SIG-M5 treated with dmso at 0.1 percent for 504 hours (cell line): ENCODE measurements around the gene MBOAT7.
A peak's percentile ranks its signal among the peaks of the same experiment; 100 is the strongest.
"Not testable (repeated sequence)": the region's sequence is repeated elsewhere in the genome, so short reads cannot be mapped to it uniquely, and the experiment has no call there.

ENCODE experiments used
- DNase-seq: peaks from one replicate; lab custom pipeline; 2025; ENCODE audit not compliant: unreplicated experiment; lab: John Stamatoyannopoulos, UW

Gene MBOAT7

GRCh38 chr19:54189735-54190502 lies 539 bp upstream of the MBOAT7 start:
- DNase-seq = peak; percentile 99

DNA sequence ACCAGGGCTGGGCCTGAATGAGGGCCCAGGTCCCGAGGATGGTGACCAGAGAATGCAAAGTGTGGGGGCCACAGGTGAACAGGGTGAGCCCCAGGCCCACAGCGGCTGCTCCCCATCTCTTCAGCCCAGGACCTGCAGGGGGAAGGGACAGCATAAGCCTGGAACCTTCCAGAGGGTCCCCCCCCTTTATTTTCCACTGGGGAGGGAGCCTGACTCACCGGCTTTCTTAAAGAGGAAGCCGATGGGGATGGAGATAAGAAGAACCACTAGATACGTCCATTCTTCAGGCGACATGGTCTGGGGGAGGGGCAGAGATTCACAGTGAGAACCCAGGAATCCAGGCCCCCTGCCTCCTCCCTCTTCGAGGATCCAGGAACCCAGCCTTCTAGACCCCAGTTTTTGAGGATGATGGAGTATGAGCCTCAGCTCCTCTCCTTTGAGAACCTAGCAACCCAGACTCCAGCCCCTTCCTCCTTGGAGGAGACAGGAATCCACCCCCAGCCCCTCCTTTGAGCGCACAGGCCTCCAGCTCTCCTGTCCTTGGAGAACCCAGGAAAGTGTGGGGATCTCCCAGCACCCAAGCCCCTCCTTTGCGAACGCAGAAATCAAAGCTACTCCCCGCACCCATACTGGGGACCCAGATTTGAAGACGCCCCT lies 1.0 kb downstream of the MBOAT7 start:
- DNase-seq = peak; percentile 85

DNA sequence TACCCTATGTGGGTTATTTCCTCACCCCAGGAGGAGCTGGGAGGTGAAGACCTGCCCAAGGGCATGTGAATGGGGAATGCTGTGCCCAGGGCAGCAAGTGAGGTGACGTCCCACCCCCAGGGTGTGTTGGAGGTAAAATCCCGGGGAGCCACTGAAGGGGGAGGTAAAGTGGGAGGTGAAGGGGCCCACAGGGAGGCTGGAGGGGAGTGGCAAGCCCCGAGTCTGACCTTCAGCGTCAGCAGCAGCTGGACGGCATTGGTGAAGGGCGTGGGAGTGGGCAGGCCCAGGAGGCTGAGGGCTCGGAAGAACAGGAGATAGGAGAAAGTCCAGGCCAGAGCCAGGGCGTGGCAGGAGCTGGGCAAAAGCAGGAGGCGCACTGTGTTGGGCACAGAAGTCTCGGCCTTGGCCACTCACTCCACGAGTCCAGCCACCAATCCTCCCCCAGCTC lies 2.4 kb downstream of the MBOAT7 start:
- no peak for DNase-seq

DNA sequence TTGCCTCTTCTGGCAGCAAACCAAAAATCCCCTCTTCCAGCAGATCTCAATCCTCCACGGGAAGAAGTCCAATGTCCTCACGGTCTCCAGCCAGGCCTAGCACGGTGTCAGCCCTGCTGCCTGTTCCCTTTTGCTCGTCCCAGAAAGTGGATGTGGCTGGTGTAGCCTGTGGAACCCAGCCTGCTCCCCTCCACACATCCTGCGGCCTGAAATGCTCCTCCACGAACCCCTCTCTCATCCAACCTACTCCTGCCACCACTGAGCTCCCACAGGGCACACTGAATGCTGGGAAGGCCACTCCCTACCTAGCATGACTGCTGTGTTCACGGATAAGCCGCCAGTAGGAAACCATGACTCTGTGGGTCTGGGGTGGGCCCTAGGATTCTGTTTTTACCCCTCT lies 3.0 kb downstream of the MBOAT7 start:
- DNase-seq = no peak

DNA sequence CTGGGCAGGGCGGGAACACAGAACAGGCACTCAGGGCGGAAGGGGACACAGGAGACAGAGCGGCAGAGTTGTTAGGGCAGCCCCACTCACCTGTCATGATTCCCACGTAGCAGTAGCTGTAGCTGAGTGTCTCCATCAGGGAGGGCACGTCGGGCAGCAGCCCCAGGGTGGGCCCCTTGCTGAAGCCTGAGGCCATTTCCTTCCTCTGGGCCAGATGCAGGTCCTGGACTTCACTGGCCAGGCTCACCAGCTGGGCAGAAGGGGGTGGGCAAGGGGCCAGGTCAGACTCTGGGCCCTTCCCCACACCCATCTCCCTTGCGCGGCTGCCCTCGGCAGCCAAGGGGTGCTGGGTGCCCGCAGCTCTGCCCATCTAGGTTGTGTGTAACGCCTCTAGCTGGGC lies 5.9 kb downstream of the MBOAT7 start:
- no peak for DNase-seq

DNA sequence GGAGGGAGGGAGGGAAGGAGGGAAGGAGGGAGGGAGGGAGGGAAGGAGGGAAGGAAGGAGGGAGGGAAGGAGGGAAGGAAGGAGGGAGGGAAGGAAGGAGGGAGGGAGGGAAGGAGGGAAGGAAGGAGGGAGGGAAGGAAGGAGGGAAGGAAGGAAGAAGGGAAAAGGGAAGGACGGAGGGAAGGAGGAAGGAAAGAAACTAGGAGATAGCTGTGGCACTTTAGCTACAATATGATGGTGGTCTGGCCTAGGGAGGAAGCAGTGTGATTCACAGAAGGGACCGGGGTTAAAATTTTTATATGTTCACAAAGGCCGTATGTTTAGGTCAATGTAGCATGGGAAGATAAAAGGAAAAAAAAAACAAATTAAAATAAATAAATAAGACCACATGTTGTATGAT lies 7.5 kb downstream of the MBOAT7 start:
- not testable (repeated sequence) for DNase-seq

- DNase-seq = no peak
Measured at GRCh38 chr19:54180691-54181091, 8.7 kb downstream of the MBOAT7 start.

DNA sequence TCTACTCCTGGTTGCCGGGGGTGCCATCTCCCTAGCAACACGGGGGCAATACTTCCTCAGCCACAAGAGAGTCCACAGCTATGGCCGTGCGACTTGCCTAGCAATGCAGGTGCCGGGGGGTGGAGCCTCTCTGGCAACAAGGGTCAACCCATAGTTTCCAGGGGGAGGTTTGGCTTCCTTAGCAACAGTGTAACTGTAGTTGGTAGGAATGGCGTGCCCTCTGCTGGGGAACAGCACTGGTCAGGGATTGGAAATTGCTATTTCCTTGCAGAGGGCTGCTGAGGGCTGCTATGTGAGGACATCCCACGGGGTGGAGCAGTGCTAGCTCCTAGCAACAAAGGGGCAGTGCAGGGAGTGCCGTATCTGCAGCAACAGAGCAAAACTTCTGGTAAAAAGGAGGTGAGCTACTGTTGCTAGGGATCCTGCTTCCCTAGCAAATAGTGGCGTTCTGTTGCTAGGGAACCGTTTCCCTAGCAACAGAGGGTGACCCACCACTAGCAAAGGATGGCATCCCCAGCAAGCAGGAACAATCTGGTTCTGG lies 9.4 kb downstream of the MBOAT7 start:
- peak; percentile 64 for DNase-seq

GRCh38 chr19:54179262-54179852 lies 10.0 kb downstream of the MBOAT7 start:
- no peak for DNase-seq

DNA sequence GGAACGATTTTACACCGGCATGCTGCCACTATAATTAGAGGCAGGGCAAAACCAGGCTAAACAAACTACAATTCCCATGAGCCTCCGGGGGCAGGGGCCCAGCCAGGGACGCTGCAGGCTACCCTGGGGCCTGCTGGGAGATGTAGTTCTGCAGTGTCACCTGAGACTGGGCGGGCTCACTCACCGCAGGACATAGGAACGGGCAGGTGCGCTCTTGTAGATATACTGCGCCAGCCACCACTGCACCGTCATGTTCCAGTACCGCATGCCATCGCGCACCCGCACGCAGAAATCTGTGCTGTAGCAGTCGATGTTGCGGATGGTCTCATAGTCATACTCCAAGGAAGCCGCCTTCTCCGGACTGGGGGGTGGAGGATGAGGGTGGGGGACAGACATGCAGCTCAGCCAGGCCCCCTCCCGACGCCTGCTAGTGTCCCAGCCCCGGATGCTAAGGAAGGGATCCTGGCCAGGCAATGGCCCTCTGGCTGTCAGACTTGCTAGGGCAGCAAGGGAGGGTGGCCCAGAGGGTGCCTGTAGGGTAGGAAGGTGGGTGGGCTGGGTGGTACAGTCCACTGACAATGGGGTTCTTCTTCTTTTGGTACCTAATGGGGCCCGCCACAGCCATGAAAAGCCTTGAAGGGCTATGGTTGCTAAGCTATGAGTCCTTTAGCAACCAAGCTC lies 10.7 kb downstream of the MBOAT7 start:
- no peak for DNase-seq

DNA sequence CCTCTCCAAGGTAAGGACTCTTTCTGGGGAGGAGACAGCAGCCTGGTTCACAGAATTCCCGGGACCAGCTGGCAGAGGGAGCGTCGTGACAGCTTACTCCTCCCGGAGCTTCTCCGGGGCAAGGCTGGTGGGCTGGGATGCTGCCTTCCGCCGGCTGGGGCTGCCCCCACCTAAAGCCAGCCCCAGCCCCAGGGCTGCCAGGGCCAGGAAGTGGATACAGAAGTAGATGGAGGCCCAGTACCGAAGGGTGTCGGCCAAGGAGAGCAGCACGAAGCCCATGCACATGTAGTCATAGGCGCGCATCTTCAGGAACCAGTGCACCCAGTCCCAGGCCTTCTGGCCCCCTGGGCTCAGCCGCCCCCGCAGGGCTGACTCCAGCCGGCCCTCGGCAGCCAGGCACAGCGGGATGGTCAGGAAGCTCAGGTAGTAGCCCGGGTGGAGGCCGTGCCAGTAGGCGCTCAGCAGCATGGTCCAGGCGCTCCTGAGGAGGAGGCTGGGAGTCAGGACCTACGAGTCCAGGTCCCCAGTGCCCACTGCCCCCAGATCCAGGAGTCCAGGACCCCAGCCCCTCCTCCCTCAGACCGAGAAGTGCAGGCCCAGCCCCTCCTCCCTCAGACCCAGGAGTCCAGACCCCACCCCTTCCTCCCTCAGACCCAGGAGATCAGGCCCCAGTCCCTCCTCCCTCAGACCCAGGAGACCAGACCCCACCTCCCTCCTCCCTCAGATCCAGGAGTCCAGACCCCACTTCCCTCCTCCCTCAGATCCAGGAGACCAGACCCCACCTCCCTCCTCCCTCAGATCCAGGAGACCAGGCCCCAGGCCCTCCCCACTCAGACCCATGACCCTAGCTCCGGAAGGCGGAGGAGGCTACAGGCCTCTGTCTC lies 15.2 kb downstream of the MBOAT7 start:
- no peak for DNase-seq

GRCh38 chr19:54173359-54173699 lies 16.1 kb downstream of the MBOAT7 start:
- no peak for DNase-seq

DNA sequence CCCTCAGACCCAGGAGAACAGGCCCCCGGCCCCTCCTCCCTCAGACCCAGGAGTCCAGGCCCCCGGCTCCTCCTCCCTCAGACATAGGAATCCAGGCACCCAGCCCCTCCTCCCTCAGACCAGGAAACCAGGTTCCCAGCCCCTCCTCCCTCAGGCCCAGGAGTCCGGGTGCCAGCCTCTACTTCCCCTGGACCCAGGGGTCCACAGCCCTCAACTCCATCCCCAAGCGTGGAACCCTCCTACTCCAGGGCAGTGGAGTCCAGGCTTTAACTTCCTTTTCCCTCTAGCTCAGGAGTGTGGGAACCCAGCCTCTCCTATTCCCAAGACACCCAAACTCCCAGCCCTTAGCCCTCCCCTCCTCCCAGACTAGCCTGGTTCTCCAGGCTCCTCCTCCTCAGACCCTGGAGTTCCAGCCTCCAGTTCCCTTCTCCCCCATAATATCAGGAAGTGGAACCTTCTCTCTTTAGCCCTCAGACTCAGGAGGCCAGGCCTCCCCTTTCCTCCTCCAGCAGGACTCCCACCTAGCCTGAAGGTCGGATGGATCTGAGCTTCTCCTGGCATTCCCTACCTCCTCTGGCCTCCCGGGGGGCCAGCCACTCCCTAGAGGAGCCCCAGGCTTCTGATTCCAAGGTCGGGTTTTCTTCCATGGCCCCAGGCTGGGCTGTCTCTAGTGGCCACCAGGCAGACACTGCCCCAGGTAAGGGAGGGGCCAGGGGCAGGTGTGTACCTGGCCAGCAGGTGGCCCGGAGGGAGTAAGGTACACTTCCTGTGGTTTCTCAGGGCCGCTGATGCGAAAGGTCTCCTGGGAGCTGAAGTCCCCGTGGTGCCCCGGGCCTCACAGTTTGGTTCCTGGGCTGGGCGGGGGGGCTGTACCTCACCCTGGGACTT lies 16.7 kb downstream of the MBOAT7 start, which contains the start of gene TMC4:
TSS of gene TMC4 (minus strand) at position 690 of the 888 bp plus-strand sequence. CDS start at position 647, 43 bp downstream.
- DNase-seq = peak; percentile 33

DNA sequence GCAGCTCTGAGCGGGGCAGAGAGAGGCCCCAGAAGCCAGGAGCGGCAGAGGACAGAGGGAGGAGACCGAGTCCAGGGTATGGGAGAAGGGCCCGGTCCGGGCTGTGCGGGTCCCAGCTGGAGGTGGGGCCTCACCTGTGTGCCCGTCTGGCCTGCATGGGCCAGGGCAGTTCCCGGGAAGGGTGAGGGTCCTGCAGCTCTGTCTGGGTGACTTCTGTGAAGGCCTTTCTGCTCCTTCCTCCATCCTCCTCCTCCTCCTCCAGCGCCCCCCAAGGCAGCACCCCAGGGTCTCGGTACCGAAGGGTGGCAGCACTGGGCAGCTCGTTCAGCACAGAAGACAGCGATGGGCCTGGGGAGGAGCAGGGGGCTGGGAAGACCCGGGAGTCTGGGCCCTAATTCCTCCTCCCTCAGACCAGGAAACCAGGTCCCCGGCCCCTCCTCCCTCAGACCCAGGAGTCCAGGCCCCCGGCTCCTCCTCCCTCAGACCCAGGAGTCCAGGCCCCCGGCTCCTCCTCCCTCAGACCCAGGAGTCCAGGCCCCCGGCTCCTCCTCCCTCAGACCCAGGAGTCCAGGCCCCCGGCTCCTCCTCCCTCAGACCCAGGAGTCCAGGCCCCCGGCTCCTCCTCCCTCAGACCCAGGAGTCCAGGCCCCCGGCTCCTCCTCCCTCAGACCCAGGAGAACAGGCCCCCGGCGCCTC lies 17.5 kb downstream of the MBOAT7 start:
- not testable (repeated sequence) for DNase-seq

DNA sequence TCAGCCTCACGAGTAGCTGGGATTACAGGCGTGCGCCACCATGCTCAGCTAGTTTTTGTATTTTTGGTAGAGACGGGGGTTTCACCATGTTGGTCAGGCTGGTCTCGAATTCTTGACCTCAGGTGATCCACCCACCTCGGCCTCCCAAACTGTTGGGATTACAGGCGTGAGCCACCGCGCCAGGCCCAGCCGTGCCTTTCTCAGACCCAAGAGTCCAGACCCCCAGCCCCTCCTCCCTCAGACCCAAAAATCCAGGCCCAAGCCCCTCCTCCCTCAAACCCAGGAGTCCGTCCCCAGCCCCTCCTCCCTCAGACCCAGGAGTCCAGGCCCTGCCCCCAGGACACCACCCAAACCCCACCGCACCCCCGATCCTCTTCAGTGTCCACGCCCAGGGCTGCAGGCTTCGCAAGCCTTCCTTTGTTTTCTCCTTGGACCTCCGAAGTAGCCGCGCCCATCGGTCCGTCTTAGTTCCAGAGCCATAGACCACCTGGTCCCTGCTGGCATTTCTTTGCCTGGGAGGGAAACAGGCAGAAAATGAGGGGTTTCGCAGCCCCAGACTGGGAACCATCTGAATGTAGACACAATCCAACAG lies 20.1 kb downstream of the MBOAT7 start:
- no peak for DNase-seq

DNA sequence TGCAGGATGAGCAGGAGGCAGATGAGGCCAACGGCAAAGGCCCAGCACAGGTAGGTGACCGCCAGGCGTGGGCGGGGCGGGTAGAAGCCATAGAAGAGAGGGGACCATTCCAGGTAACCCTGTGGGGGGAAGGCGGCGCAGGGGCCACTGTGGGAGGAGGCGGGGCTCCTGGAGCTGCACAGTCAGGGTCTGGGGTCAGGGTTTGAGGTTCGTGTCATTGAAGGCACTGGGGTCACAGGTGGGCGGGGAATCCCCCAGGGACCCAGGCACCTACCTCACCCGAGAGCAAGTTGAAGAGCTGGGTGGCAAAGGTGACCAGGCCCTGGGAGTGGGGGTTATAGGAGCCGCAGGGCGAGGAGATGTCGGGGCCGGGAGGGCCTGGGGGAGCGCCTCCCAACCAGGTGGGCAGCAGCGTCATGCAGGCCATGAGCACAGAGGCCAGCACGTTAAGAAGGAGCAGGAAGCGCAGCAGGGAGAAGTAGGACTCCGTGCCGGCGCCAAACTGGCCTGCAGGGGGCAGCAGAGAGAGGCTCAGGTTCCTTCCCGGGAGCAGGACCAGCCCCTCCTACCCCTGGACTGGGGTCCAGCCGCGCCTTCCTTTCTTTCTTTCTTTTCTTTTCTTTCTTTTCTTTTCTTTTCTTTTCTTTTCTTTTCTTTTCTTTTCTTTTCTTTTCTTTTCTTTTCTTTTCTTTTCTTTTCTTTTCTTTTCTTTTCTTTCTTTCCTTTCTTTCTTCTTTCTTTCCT lies 21.0 kb downstream of the MBOAT7 start:
- DNase-seq = peak; percentile 76

DNA sequence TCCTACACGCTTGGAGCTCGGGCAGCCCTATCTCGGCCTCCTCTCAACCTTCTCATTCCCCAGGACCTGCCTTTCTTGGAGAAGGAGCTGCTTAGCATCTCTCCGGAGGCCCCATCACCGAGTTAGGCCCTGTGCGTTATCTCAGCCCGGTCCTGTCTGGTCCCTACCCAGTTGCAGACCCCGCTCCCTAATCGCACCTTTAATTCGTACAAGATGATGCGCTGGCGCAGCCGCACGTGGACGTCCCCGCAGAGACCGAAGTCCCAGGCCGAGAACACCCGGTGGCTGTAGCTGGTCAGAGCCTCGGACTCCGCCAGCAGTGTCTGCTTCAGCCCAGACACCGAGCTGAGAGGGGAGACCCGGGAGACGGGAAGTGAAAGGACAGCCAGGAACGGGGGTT lies 24.2 kb downstream of the MBOAT7 start:
- DNase-seq = no peak
